Esophagus (tissue), 2 donors: ENCODE data around the gene CLDN6. TPM values are rescaled to one million over a fixed set of nuclear protein-coding genes. Genes with fewer than 3 reads are reported as not detected.

Experiments used
- H3K27ac ChIP-seq, 2 donors: one replicate each; pipeline ENCODE4 v1.5.1; 2013; ENCODE audit warnings: low read depth in 2 of 2, mild to moderate bottlenecking in 2 of 2, inconsistent platforms in 1 of 2, low read length in 1 of 2, moderate library complexity in 1 of 2
- H3K27me3 ChIP-seq, 2 donors: one replicate each; pipeline ENCODE4 v1.6.1; 2013; ENCODE audit warnings: low read length in 2 of 2, control low read depth in 1 of 2, mild to moderate bottlenecking in 1 of 2; ENCODE audit not compliant: insufficient read depth in 2 of 2, control insufficient read depth in 1 of 2
- H3K36me3 ChIP-seq, 2 donors: one replicate each; pipeline ENCODE4 v1.6.1; 2013; ENCODE audit warnings: low read length in 1 of 2; ENCODE audit not compliant: control insufficient read depth in 2 of 2, insufficient read depth in 2 of 2
- H3K4me1 ChIP-seq, 2 donors: one replicate each; pipeline ENCODE4 v1.6.1; 2013; ENCODE audit warnings: low read length in 1 of 2; ENCODE audit not compliant: control insufficient read depth in 2 of 2, insufficient read depth in 2 of 2
- H3K4me3 ChIP-seq, 2 donors: one replicate each; pipeline ENCODE4 v1.5.1; 2013; ENCODE audit warnings: low read length in 2 of 2, mild to moderate bottlenecking in 2 of 2, low read depth in 1 of 2, moderate library complexity in 1 of 2
- H3K9me3 ChIP-seq, 2 donors: one replicate each; pipeline ENCODE4 v1.6.1; 2013; ENCODE audit warnings: mild to moderate bottlenecking in 2 of 2, low read depth in 1 of 2, low read length in 1 of 2, moderate library complexity in 1 of 2; ENCODE audit not compliant: control insufficient read depth in 2 of 2, insufficient read depth in 1 of 2
- WGBS, 2 donors: extraction: QIAGEN DNeasy Blood & Tissue Kit; methylation state at CpG; one replicate each; pipeline ENCODE4 v1.1.7; 2013; 5-methylcytosine and 5-hydroxymethylcytosine counted together
- polyA plus RNA-seq, 2 donors: library from polyadenylated mRNA; stranded (reverse); fragments of 200-250 nt; gene quantifications; one replicate each; pipeline ENCODE4 v1.2.3, GENCODE V29; 2013
- donor health status: healthy with polysubstance abuse.
- donor health status: Bipolar disorder and iron deficiency.

The CLDN6 gene
- polyA plus RNA-seq, 2 donors = 0.06 TPM; not detected in 1

GRCh38 chr16:3028716-3029319 is 10.8 kb upstream of the CLDN6 start:
- Histone ChIP-seq H3K4me1 (peaks cover 7 to 19% of the 10 kb centered on the region in 2 donors), H3K27me3 (no peaks in the 10 kb centered on the region), H3K27ac (no peak overlapping the region), H3K4me3 (no peak overlapping the region), H3K36me3 (peaks cover 5 to 36% of the 10 kb centered on the region in 2 donors), H3K9me3 (peaks cover 0 to 3% of the 10 kb centered on the region in 2 donors)
- 22 to 48% methylated on average over 15 of the region's 15 CpGs for WGBS, 2 donors

- H3K4me1 ChIP-seq = peaks cover 9 to 26% of the 10 kb centered on the region in 2 donors
- H3K9me3 ChIP-seq = peaks cover 0 to 3% of the 10 kb centered on the region in 2 donors
- WGBS, 2 donors = 14 to 17% methylated on average over 49 to 58 of the region's 58 CpGs
- no peaks in the 10 kb centered on the region for H3K27me3 ChIP-seq
- H3K4me3 ChIP-seq = no peak overlapping the region
- H3K36me3 ChIP-seq = peaks cover 5 to 36% of the 10 kb centered on the region in 2 donors
- peak overlapping the region in 1 of 2 donors; percentile 23 for H3K27ac ChIP-seq
Observed at GRCh38 chr16:3027983-3028715, 10.2 kb upstream of the CLDN6 start.

GRCh38 chr16:3027489-3027795 is 9.5 kb upstream of the CLDN6 start:
- Histone ChIP-seq H3K4me3 (no peak overlapping the region), H3K27me3 (no peaks in the 10 kb centered on the region), H3K9me3 (peaks cover 0 to 3% of the 10 kb centered on the region in 2 donors), H3K4me1 (peaks cover 14 to 33% of the 10 kb centered on the region in 2 donors), H3K27ac (no peak overlapping the region), H3K36me3 (peaks cover 5 to 35% of the 10 kb centered on the region in 2 donors)
- WGBS, 2 donors = 88 to 91% methylated on average over 8 of the region's 8 CpGs

GRCh38 chr16:3026609-3027488 is 8.9 kb upstream of the CLDN6 start:
- H3K4me3 ChIP-seq = no peak overlapping the region
- peaks cover 14 to 33% of the 10 kb centered on the region in 2 donors for H3K4me1 ChIP-seq
- peaks cover 0 to 3% of the 10 kb centered on the region in 2 donors for H3K9me3 ChIP-seq
- H3K27ac ChIP-seq = no peak overlapping the region
- H3K27me3 ChIP-seq = no peaks in the 10 kb centered on the region
- WGBS, 2 donors = 93 to 96% methylated on average over 22 to 24 of the region's 24 CpGs
- H3K36me3 ChIP-seq = peaks cover 5 to 32% of the 10 kb centered on the region in 2 donors

- Histone ChIP-seq H3K36me3 (peaks cover 5 to 32% of the 10 kb centered on the region in 2 donors), H3K4me3 (no peak overlapping the region), H3K4me1 (peaks cover 10 to 41% of the 10 kb centered on the region in 2 donors), H3K27ac (no peak overlapping the region), H3K9me3 (peaks cover 0 to 3% of the 10 kb centered on the region in 2 donors), H3K27me3 (no peaks in the 10 kb centered on the region)
- WGBS, 2 donors = 88 to 90% methylated on average over 8 of the region's 8 CpGs
Observed at GRCh38 chr16:3026003-3026378, 8.0 kb upstream of the CLDN6 start.

- Histone ChIP-seq H3K27me3 (no peaks in the 10 kb centered on the region), H3K36me3 (peaks cover 5 to 28% of the 10 kb centered on the region in 2 donors), H3K9me3 (peaks cover 0 to 2% of the 10 kb centered on the region in 2 donors), H3K27ac (peak overlapping the region in 1 of 2 donors; percentile 14), H3K4me1 (peaks cover 10 to 41% of the 10 kb centered on the region in 2 donors), H3K4me3 (no peak overlapping the region)
- 88 to 89% methylated on average over 17 to 18 of the region's 18 CpGs for whole genome bisulfite sequencing, 2 donors
Observed at GRCh38 chr16:3025032-3026002, 7.3 kb upstream of the CLDN6 start.

GRCh38 chr16:3023669-3024478 is 5.9 kb upstream of the CLDN6 start, which contains the start of the genes HCFC1R1 and THOC6:
TSS of gene HCFC1R1 (minus strand) at chr16:3023942. CDS start at chr16:3023941, 1 bp downstream.
TSS of gene THOC6 (plus strand) at chr16:3024035. CDS start at chr16:3024327, 292 bp downstream.
- peaks cover 10 to 35% of the 10 kb centered on the region in 2 donors for H3K4me1 ChIP-seq
- H3K4me3 ChIP-seq = peak within 1 kb of the TSS; percentile 54 to 69
- 1% methylated on average over 68 to 69 of the region's 69 CpGs for WGBS, 2 donors
- no peaks in the 10 kb centered on the region for H3K27me3 ChIP-seq
- peak within 1 kb of the TSS; percentile 96 to 98 for H3K27ac ChIP-seq
- peaks cover 5 to 22% of the 10 kb centered on the region in 2 donors for H3K36me3 ChIP-seq
- H3K9me3 ChIP-seq = no peaks in the 10 kb centered on the region

- H3K9me3 ChIP-seq = no peaks in the 10 kb centered on the region
- 8 to 31% methylated on average over 3 to 6 of the region's 6 CpGs for WGBS, 2 donors
- H3K27me3 ChIP-seq = no peaks in the 10 kb centered on the region
- H3K4me1 ChIP-seq = peaks cover 10 to 30% of the 10 kb centered on the region in 2 donors
- peak overlapping the region; percentile 96 to 98 for H3K27ac ChIP-seq
- peaks cover 5 to 20% of the 10 kb centered on the region in 2 donors for H3K36me3 ChIP-seq
- H3K4me3 ChIP-seq = peak overlapping the region; percentile 54 to 69
Observed at GRCh38 chr16:3023415-3023668, 5.4 kb upstream of the CLDN6 start.
